H1 (cell line): ENCODE results near the gene PRAMEF15. TPM values are rescaled to one million over a fixed set of nuclear protein-coding genes. Genes with fewer than 3 reads are reported as not detected.
"Not testable (repeated sequence)": the region's sequence is repeated elsewhere in the genome, so short reads cannot be mapped to it uniquely, and the experiment has no call there.

Source experiments
- CTCF ChIA-PET: fragments of 300-600 bp; sonication (Branson Sonifier 250); formaldehyde crosslinking; loops from one replicate; lab custom pipeline; 2021; ENCODE audit not compliant: partially characterized antibody; lab: Charles Lee
- POLR2A ChIA-PET: fragments of 300-600 bp; sonication (Branson Sonifier 250); formaldehyde crosslinking; loops from one replicate; lab custom pipeline; 2021; ENCODE audit warnings: inconsistent platforms; ENCODE audit not compliant: partially characterized antibody; lab: Charles Lee
- DNase-seq, 2 experiments: peaks; one replicate each; pipeline versions ENCODE4 v3.0.0 to v3.0.0-alpha.2; 2010 to 2022; ENCODE audit warnings: low spot score in 2 of 2, low read depth in 1 of 2, mixed read lengths in 1 of 2
- FAIRE-seq: peaks from 2 replicates; lab custom pipeline; 2011; peaks lifted over from hg19 to GRCh38; lab: Jason Lieb, UNC
- H2AFZ ChIP-seq: 2 replicates; pipeline ENCODE4 v1.8.1; 2012; ENCODE audit warnings: low read length, inconsistent platforms
- H2AK5ac ChIP-seq: 2 replicates; pipeline ENCODE4 v1.6.1; 2013; ENCODE audit warnings: low read depth, low read length
- H2BK120ac ChIP-seq: replicated peaks from 2 replicates; pipeline ENCODE3; 2013; ENCODE audit warnings: low read depth, low read length, inconsistent platforms
- H2BK12ac ChIP-seq: 2 replicates; pipeline ENCODE4 v1.6.1; 2013; ENCODE audit warnings: low read depth, low read length
- H2BK15ac ChIP-seq: 2 replicates; pipeline ENCODE4 v1.6.1; 2013; ENCODE audit warnings: low read length
- H2BK20ac ChIP-seq: 2 replicates; pipeline ENCODE4 v1.6.1; 2013; ENCODE audit warnings: low read length
- H2BK5ac ChIP-seq: 2 replicates; pipeline ENCODE4 v1.6.1; 2013; ENCODE audit warnings: low read depth, low read length
- H3K14ac ChIP-seq: 2 replicates; pipeline ENCODE4 v1.6.1; 2013; ENCODE audit warnings: inconsistent platforms; ENCODE audit not compliant: insufficient read length
- H3K18ac ChIP-seq: 2 replicates; pipeline ENCODE4 v1.6.1; 2013; ENCODE audit warnings: low read length; ENCODE audit errors: extremely low read depth
- H3K23ac ChIP-seq: 2 replicates; pipeline ENCODE4 v1.6.1; 2013; ENCODE audit warnings: inconsistent platforms; ENCODE audit not compliant: insufficient read length
- H3K23me2 ChIP-seq: 2 replicates; pipeline ENCODE4 v1.6.1; 2013; ENCODE audit warnings: low read depth, low read length
- H3K27ac ChIP-seq: 2 replicates; pipeline ENCODE4 v1.6.1; 2011; ENCODE audit warnings: low read depth, low read length, inconsistent platforms
- H3K27me3 ChIP-seq, 4 experiments: replicated peaks in 1 of 4; 1 replicate in 1 of 4; 2 replicates in 3 of 4; pipeline versions ENCODE4 v1.6.1 to v1.8.1; 2011 to 2013; ENCODE audit warnings: low read length in 3 of 4, mild to moderate bottlenecking in 3 of 4, inconsistent platforms in 2 of 4, mixed read lengths in 2 of 4, moderate library complexity in 1 of 4; ENCODE audit not compliant: control insufficient read depth in 3 of 4, insufficient read depth in 3 of 4; ENCODE audit errors: extremely low read depth in 1 of 4
- H3K36me3 ChIP-seq, 4 experiments: 2 replicates each; pipeline versions ENCODE4 v1.6.1 to v1.8.1; 2011 to 2013; ENCODE audit warnings: mild to moderate bottlenecking in 4 of 4, low read length in 3 of 4, moderate library complexity in 2 of 4, control low read depth in 1 of 4, inconsistent platforms in 1 of 4; ENCODE audit not compliant: insufficient read depth in 4 of 4, control insufficient read depth in 2 of 4
- H3K4ac ChIP-seq: replicated peaks from 2 replicates; pipeline ENCODE3; 2013; ENCODE audit warnings: low read length, low read depth, mixed read lengths, inconsistent platforms; ENCODE audit not compliant: insufficient read length
- H3K4me1 ChIP-seq, 4 experiments: replicated peaks in 1 of 4; 1 replicate in 1 of 4; 2 replicates in 3 of 4; pipeline versions ENCODE4 v1.6.1 to v1.8.1; 2011 to 2013; ENCODE audit warnings: low read length in 3 of 4, inconsistent platforms in 2 of 4, mixed read lengths in 1 of 4; ENCODE audit not compliant: insufficient read depth in 4 of 4, control insufficient read depth in 3 of 4
- H3K4me2 ChIP-seq, 2 experiments: 2 replicates each; pipeline versions ENCODE4 v1.6.1 to v1.8.1; 2011 to 2013; ENCODE audit warnings: low read depth in 2 of 2, low read length in 2 of 2, control low read depth in 1 of 2, inconsistent platforms in 1 of 2, mild to moderate bottlenecking in 1 of 2; ENCODE audit not compliant: insufficient read depth in 1 of 2
- H3K4me3 ChIP-seq, 4 experiments: fragments of 200-600, 300-600 bp in 1 of 4; sonication (generic), shearing (Covaris generic), sonication (Bioruptor Twin) in 1 of 4; 2 replicates each; pipeline versions ENCODE4 v1.5.1 to v1.8.1; 2011 to 2016; ENCODE audit warnings: low read length in 4 of 4, low read depth in 3 of 4, control low read depth in 2 of 4, inconsistent platforms in 2 of 4, mild to moderate bottlenecking in 2 of 4, mixed read lengths in 1 of 4, moderate library complexity in 1 of 4; ENCODE audit not compliant: insufficient read depth in 2 of 4; ENCODE audit errors: extremely low read depth in 1 of 4
- H3K56ac ChIP-seq: replicated peaks from 2 replicates; pipeline ENCODE3; 2013; ENCODE audit warnings: low read depth, mild to moderate bottlenecking, mixed read lengths, low read length, inconsistent platforms; ENCODE audit not compliant: insufficient read length
- H3K79me1 ChIP-seq: 2 replicates; pipeline ENCODE4 v1.6.1; 2013; ENCODE audit warnings: low read depth, low read length, control low read depth
- H3K79me2 ChIP-seq, 2 experiments: 2 replicates each; pipeline versions ENCODE4 v1.6.1 to v1.8.1; 2012 to 2013; ENCODE audit warnings: low read length in 2 of 2, mild to moderate bottlenecking in 2 of 2, inconsistent platforms in 1 of 2; ENCODE audit not compliant: insufficient read depth in 2 of 2, control insufficient read depth in 1 of 2
- H3K9ac ChIP-seq, 4 experiments: replicated peaks in 1 of 4; 1 replicate in 1 of 4; 2 replicates in 3 of 4; pipeline versions ENCODE4 v1.6.1 to v1.8.1; 2011 to 2013; ENCODE audit warnings: low read depth in 3 of 4, low read length in 3 of 4, control low read depth in 2 of 4, mild to moderate bottlenecking in 2 of 4, moderate library complexity in 2 of 4, inconsistent platforms in 1 of 4; ENCODE audit errors: extremely low read depth in 1 of 4
- H3K9me3 ChIP-seq, 2 experiments: 2 replicates each; pipeline versions ENCODE4 v1.6.1 to v1.8.1; 2012 to 2013; ENCODE audit warnings: mild to moderate bottlenecking in 2 of 2, moderate library complexity in 2 of 2, control low read depth in 1 of 2, inconsistent platforms in 1 of 2, low read depth in 1 of 2, low read length in 1 of 2, mixed read lengths in 1 of 2; ENCODE audit not compliant: insufficient read depth in 2 of 2
- H4K20me1 ChIP-seq, 2 experiments: replicated peaks in 1 of 2; 2 replicates each; pipeline versions ENCODE3 to v1.8.1; 2011 to 2013; ENCODE audit warnings: inconsistent platforms in 2 of 2, low read length in 2 of 2, mild to moderate bottlenecking in 1 of 2; ENCODE audit not compliant: insufficient read depth in 2 of 2, control insufficient read depth in 1 of 2
- H4K5ac ChIP-seq: 2 replicates; pipeline ENCODE4 v1.6.1; 2013; ENCODE audit warnings: low read length, low read depth, mixed read lengths, inconsistent platforms; ENCODE audit not compliant: insufficient read length
- H4K8ac ChIP-seq: 2 replicates; pipeline ENCODE4 v1.8.0; 2013; ENCODE audit warnings: mild to moderate bottlenecking, moderate library complexity, low read length, inconsistent platforms; ENCODE audit not compliant: insufficient read depth; ENCODE audit errors: extremely low read depth
- H4K91ac ChIP-seq: replicated peaks from 2 replicates; pipeline ENCODE3; 2013; ENCODE audit warnings: low read length, mixed read lengths, inconsistent platforms; ENCODE audit not compliant: insufficient read length
- WGBS, 2 experiments: shearing (Covaris generic) in 1 of 2; methylation state at CpG; one replicate each; pipeline versions ENCODE4 v1.1.6 to v1.1.7; 2013 to 2015; ENCODE audit warnings: low lambda C conversion rate in 2 of 2, mixed read lengths in 2 of 2, inconsistent platforms in 1 of 2, low coverage in 1 of 2, missing lambda C conversion rate in 1 of 2; ENCODE audit not compliant: insufficient replicate concordance in 2 of 2, insufficient coverage in 1 of 2, insufficient read length in 1 of 2; ENCODE audit errors: extremely low coverage in 1 of 2, missing lambda C conversion rate in 1 of 2; 5-methylcytosine and 5-hydroxymethylcytosine counted together
- long read RNA-seq, 2 experiments: library from RNA in 1 of 2; library from capped mRNA in 1 of 2; stranded (forward); transcript quantifications; one replicate each; pipeline ENCODE4 v2.0.0, GENCODE V29; 2021; ENCODE audit warnings: inconsistent platforms in 1 of 2
- polyA minus RNA-seq, 3 experiments: library from RNA; depleted of rRNA, polyadenylated mRNA; stranded (reverse); fragments of >200 nt; gene quantifications; 1 replicate in 2 of 3; 2 replicates in 1 of 3; pipeline ENCODE4 v1.2.3, GENCODE V29; 2011
- polyA plus RNA-seq, 7 experiments: library from polyadenylated mRNA; depleted of rRNA in 3 of 7; stranded (reverse) in 5 of 7; unstranded in 2 of 7; fragments of >200 nt in 5 of 7; fragments of 200-250 nt in 2 of 7; gene quantifications; 1 replicate in 5 of 7; 2 replicates in 1 of 7; 4 replicates in 1 of 7; pipeline versions ENCODE4 v1.2.1 to v1.2.3, GENCODE V29; 2011 to 2013; ENCODE audit warnings: missing spikeins in 2 of 7, mixed read lengths in 2 of 7
- total RNA-seq: library from RNA; stranded (reverse); fragmentation: NEBNext Ultra II Directional; extraction: Animal tissue kit (Norgen Biotek cat#: 25700); gene quantifications from 2 replicates; pipeline ENCODE4 v1.2.1, GENCODE V29; 2021

The PRAMEF15 gene
- not detected in 2 replicates for total RNA-seq
- polyA plus RNA-seq (2011; rRNA removed) = not detected in 2 replicates
- polyA plus RNA-seq (2011; cell fraction: cytosol; rRNA removed) = not detected
- not detected for polyA plus RNA-seq (2011; cell fraction: nucleus; rRNA removed)
- not detected in 4 replicates for polyA plus RNA-seq (2012, experiment 1 of 2)
- polyA plus RNA-seq (2012, experiment 2 of 2) = not detected
- polyA plus RNA-seq (2013, experiment 1 of 2) = not detected
- polyA plus RNA-seq (2013, experiment 2 of 2) = not detected
- not detected in 2 replicates for polyA minus RNA-seq (2011; rRNA and poly(A)+ RNA removed)
- not detected for polyA minus RNA-seq (2011; cell fraction: cytosol; rRNA and poly(A)+ RNA removed)
- polyA minus RNA-seq (2011; cell fraction: nucleus; rRNA and poly(A)+ RNA removed) = not detected
- long read RNA-seq, experiment 1 = 0 reads
- long read RNA-seq, experiment 2 = 0 reads

DNA sequence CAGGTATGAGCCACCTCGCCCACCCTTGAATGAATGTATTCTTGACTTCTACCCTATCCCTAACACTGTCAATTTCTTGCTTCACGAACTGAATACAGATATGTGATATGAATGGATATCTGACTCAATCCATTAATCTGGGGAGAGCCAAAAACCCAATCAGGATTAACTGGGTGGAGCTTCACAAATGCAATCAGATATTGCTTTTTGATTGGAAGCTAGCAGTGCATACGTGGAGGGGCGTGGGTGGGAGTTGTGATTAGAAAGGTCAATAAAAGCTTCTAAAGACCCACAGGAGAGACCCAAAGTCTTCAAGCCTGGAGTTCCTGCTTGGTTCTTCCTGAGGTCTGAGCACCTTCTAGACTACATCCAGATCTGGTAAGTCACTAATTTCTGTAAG, at the start of gene PRAMEF15:
Gene PRAMEF15 (plus strand): TSS at position 301 of the 400 bp plus-strand sequence. CDS start 2,827 bp downstream, outside the sequence.
- WGBS, 2 experiments = 65% methylated on average over 4 of the region's 4 CpGs; no CpG with 5 or more reads in 1 of the 2 experiments
- H3K9ac ChIP-seq, H2BK12ac ChIP-seq, POLR2A ChIA-PET, H3K79me2 ChIP-seq, H4K8ac ChIP-seq, H3K36me3 ChIP-seq, H3K23me2 ChIP-seq, H3K79me1 ChIP-seq, H2AFZ ChIP-seq, H4K20me1 ChIP-seq, H4K91ac ChIP-seq, H2AK5ac ChIP-seq, H2BK15ac ChIP-seq, H3K4ac ChIP-seq, H3K56ac ChIP-seq, H2BK20ac ChIP-seq, H2BK120ac ChIP-seq, H4K5ac ChIP-seq, H3K4me1 ChIP-seq, H2BK5ac ChIP-seq, H3K4me3 ChIP-seq, H3K27ac ChIP-seq, H3K18ac ChIP-seq, H3K14ac ChIP-seq, CTCF ChIA-PET, FAIRE-seq, H3K4me2 ChIP-seq, H3K23ac ChIP-seq, H3K27me3 ChIP-seq, DNase-seq: not testable (repeated sequence)
- H3K9me3 ChIP-seq = peaks cover 0 to 15% of the 10 kb centered on the region in 2 experiments; a peak in 2 of 4 replicates
